ENCODE data around the gene DLX3.

DLX3 gene

DNA sequence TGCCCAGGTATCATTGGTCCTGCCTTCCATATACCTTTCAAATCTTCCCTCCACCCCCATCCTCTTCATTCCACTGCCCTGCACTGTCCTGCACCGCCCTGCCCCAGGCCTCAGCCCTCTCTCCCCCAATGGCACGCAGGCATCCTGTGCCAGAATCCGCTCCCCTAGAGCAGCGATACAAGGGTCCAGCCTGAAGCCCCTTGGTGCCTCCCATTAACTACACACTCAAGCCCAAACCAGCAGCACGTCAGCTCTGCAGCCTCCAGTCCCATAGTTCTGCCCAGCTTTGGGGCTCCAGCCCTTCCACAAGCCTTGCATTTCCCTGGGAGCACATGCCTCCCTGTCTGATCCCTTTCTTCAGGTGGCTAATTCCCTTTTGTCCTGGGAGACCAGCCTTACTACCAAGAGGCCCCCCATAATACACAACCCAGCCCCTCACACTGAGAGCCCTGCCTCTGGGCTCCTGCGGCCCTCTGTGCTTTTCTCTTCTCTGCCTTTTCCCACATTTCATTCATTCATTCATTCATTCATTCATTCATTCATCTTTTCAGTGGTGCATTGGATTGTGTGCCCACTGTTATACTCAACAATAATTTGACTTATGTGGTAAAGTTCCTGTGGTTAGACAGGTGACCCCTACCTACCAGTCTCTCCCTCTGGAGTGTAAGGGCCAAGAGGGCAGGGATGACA is 26.8 kb upstream of the DLX3 start:
- TF ChIP-seq, protein P1, sequence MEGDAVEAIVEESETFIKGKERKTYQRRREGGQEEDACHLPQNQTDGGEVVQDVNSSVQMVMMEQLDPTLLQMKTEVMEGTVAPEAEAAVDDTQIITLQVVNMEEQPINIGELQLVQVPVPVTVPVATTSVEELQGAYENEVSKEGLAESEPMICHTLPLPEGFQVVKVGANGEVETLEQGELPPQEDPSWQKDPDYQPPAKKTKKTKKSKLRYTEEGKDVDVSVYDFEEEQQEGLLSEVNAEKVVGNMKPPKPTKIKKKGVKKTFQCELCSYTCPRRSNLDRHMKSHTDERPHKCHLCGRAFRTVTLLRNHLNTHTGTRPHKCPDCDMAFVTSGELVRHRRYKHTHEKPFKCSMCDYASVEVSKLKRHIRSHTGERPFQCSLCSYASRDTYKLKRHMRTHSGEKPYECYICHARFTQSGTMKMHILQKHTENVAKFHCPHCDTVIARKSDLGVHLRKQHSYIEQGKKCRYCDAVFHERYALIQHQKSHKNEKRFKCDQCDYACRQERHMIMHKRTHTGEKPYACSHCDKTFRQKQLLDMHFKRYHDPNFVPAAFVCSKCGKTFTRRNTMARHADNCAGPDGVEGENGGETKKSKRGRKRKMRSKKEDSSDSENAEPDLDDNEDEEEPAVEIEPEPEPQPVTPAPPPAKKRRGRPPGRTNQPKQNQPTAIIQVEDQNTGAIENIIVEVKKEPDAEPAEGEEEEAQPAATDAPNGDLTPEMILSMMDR (IDR thresholded peaks at IDR 0.05) = no peak
- no peak for TF ChIP-seq ZFX (IDR thresholded peaks at IDR 0.05; ENCODE audit: borderline replicate concordance)
- no peak overlapping the region for H3K27ac ChIP-seq

DNA sequence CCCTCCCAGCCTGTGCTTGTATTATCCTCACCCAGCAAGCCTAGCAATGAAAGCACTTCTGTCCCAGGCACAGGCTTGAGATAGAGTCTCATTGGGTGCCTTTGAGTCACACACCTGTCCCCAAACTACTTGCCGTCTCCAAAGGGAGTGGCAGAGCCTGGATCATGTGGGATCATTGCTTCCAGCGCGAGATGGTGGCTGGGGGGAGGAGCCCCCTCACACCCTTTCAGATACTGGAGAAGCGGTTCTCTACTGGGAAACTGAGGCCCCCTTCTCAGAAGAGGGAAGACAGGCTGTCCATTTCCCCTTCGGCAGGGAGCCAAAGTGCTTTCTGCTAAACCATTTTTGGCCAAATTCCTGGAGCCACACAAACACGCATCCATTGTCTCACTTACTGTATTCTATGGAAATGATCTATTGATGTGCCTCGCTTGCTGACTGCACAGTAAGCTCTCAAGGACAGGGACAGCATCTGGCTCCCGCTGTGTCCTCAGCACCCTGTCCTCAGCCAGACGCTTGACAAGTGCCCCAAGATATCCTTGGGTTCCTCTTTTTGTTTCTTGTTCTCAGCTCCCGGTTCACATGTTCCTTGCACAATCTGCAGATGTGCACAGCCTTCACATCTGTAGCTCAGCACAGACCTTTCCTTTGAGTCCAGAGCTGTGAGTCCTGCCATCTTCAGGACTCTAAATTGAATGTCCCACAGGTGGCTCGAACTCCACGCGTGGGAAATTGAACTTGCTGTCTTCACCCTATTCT is 26.0 kb upstream of the DLX3 start:
- TF ChIP-seq, protein P1 (IDR thresholded peaks at IDR 0.05) = no peak
- no peak overlapping the region for H3K27ac ChIP-seq

DNA sequence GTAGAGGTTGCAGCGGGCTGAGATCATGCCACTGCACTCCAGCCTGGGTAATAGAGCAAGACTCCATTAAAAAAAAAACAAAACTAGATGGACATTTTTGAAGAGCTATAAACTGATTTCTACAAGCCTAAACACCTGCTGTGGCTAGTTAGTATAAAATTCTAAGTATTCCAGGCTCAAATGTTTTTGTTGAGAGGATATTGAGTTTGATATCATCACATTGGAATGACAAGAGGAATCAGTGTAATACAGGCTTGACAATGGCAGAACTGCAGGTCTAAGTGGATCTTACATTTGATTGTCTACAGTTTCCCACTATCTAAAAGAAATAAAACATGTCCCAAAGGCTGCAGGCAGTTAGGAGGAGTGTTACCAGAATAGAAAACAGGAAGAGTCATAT is 23.9 kb upstream of the DLX3 start:
- no peak overlapping the region for H3K27ac ChIP-seq
- TF ChIP-seq, protein P1 (IDR thresholded peaks at IDR 0.05) = no peak
- TF ChIP-seq ZFX (IDR thresholded peaks at IDR 0.05; ENCODE audit: borderline replicate concordance) = no peak

GRCh38 chr17:50015146-50015545 is 20.1 kb upstream of the DLX3 start:
- H3K27ac ChIP-seq = no peak overlapping the region
- TF ChIP-seq, protein P1 (IDR thresholded peaks at IDR 0.05) = no peak
- no peak for TF ChIP-seq ZFX (IDR thresholded peaks at IDR 0.05; ENCODE audit: borderline replicate concordance)

- no peak overlapping the region for H3K27ac ChIP-seq
- no peak for TF ChIP-seq ZFX (IDR thresholded peaks at IDR 0.05; ENCODE audit: borderline replicate concordance)
- TF ChIP-seq, protein P1 (IDR thresholded peaks at IDR 0.05) = no peak
Observed at GRCh38 chr17:50014471-50015088, 19.6 kb upstream of the DLX3 start.

DNA sequence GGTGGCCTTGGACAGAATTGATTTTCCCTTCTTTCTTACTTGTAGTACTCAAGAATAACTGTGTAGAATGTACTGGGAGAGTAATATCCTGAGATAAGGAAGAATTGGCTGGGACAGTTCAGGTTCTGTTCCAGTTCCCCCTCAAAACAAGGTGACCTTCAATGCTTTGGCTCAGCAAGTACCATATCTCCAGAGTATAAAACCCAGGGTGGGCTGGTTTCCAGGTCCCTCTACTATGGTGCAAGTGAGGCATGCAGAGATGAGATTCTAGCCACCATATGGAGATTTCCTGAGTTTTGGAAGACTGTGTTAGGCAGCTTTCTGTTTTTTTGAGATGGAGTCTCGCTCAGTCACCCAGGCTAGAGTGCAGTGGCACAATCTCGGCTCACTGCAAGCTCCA is 18.1 kb upstream of the DLX3 start:
- TF ChIP-seq ZFX (IDR thresholded peaks at IDR 0.05; ENCODE audit: borderline replicate concordance) = no peak
- TF ChIP-seq, protein P1 (IDR thresholded peaks at IDR 0.05) = no peak
- H3K27ac ChIP-seq = no peak overlapping the region

GRCh38 chr17:50009282-50009681 is 14.3 kb upstream of the DLX3 start:
- no peak overlapping the region for H3K27ac ChIP-seq
- TF ChIP-seq, protein P1 (IDR thresholded peaks at IDR 0.05) = no peak
- TF ChIP-seq ZFX (IDR thresholded peaks at IDR 0.05; ENCODE audit: borderline replicate concordance) = no peak

Data from 22Rv1 (cell line).